Activated T-cell treated with anti-CD3 and anti-CD28 coated beads, Interleukin-2, amount 50 U/mL, for 1 hour (primary cell): ENCODE measurements around the gene OR2T34.
"Not testable (repeated sequence)": the region's sequence is repeated elsewhere in the genome, so short reads cannot be mapped to it uniquely, and the experiment has no call there.

Source experiments
- DNase-seq: peaks from one replicate; pipeline ENCODE4 v3.0.0-alpha.2; 2020

Gene OR2T34

DNA sequence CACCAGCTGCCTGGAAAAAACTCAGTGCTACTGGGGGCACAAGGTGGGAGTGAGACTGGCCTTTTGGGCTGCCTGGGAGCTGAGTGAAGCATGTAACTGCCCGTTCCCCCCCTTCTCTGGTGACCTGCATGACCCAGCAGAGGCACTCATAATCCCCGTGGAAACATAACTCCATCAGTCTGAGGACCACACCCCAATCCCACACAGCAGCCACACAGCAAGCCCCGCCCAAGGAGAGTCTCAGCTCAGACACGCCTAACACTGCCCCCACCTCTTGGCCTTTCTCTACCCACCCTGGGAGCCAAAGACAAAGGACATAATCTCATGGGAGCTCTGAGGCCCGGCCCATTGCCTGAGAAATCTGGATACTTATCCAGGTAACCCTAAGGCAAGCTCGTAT, 23.5 kb downstream of the OR2T34 start:
- DNase-seq, result not testable (repeated sequence)

DNA sequence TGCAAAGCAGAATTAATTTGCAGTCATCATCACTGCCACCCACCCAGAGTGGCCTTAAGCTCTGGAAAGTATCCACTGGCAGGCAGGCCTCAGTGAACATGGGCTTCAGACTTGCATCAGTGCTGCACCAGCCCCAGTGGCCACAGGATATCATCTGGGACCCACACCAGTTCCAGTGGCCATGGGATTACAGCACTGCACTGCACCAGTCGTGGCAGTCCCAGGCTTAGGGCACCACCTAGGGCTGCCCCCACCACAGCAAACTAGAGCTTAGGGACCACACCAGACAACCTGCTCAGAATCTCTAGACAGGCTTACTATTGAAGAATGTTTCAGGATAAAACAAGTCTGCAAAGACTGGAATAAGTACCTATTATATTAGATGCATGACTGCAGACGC, 27.2 kb downstream of the OR2T34 start:
- not testable (repeated sequence) for DNase-seq

DNA sequence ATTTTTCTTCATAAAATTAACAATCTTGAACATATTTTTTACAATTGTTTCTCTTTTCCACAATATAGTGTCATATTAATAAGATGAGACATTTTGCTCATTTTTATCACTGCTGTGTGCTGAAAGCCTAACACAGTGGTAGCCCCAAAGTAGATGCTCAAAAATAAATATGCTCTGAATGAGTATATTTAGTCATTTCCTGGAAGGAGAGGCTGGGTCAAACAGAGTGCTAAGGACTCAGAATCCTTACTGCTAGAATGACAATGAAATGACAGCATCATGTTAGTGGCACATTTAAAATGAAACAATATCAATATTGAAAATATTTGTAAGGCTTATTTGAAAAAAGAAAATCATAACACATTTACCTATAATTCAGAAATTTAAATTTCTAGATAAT, 37.1 kb downstream of the OR2T34 start:
- not testable (repeated sequence) for DNase-seq
